HG02852 (cell line): Measurements from ENCODE around the gene PALMD.

Experiments
- ATAC-seq: cut with Tn5 transposase; IDR thresholded peaks from one replicate; pipeline ENCODE4 v1.9.1; 2021; ENCODE audit warnings: mild to moderate bottlenecking, moderate library complexity; ENCODE audit not compliant: unreplicated experiment

Gene PALMD

GRCh38 chr1:99634971-99635624, 10.8 kb upstream of the PALMD start:
- no peak for ATAC-seq

DNA sequence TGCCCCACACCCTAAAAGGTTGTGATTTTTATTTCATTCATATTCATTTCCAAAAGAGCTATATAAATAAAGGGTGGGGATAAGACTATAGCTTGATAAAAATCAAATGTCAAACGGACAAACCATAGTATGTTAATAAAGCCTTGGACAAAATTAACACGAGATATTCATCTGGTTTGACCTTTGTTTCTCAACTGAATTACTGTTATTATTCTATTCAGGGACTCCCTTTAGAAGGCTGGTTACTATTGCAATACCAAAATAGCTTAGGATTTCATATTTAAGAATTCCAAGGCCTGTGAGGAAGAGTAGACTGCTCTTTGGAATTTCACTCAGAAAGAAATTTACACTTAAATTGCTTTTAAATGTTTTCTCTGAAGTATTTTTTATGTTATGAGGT, 10.2 kb upstream of the PALMD start:
- ATAC-seq: no peak

- ATAC-seq: no peak
Observed at GRCh38 chr1:99636647-99637175, 9.2 kb upstream of the PALMD start.

- ATAC-seq: no peak
Observed at GRCh38 chr1:99638853-99639252, 7.1 kb upstream of the PALMD start.

GRCh38 chr1:99639408-99639807, 6.5 kb upstream of the PALMD start:
- ATAC-seq: no peak

GRCh38 chr1:99639945-99640344, 6.0 kb upstream of the PALMD start:
- no peak for ATAC-seq

DNA sequence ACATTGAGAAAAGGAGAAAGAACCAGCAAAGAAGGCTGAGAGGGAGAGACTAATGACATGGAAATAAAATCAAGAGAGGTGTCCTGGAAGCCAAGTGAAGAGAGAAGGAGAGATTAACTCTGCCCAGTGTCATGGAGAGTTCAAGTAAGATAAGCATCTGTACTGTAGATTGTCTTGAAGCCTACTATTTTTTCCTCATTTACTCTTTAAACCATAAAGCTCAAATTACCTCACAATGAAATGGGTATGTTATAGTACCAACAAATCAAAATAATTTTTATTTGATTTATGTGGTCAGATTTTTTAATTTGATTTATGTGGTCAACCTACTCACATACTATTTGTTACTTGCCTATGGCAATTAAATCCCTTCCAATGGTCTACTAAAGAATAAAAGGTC, 5.2 kb upstream of the PALMD start:
- ATAC-seq: no peak

DNA sequence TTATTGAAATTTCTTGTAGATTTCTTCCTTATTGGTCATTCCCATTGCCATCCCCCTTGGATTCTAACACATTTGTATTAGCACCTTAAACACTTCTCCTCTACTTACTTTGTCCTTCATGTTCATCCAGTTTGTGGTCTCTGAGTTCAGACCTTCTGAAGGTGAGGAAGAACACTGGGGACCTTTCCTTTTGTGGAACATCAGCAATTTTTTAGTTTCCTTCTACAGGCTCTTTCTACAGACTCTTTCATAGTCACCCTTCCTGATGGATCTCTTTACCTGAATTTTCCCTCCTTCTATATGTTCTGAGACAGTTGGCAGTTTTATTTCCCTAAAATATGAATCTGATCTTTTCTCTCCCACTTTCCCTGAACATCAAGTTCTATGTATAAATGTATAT, 4.4 kb upstream of the PALMD start:
- no peak for ATAC-seq

DNA sequence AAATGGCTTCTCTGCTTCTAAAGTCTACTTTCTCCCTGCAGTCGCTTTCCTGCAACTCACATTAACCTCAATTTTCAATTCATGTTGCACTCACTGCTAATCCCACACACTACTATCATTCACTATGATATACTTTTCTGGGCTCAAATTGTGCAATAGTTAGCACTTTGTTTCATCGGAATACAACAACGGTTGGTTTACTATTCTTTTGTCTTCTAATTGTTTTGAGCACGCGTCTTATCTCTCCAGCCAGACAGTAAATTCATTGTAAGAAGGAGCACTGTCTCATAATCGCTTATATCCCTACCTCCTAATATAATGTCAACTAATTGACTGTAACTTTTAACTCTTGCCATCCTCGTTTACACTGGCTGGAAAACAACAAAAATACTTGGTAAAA, 3.9 kb upstream of the PALMD start:
- ATAC-seq: no peak

- ATAC-seq: no peak
Observed at GRCh38 chr1:99643021-99643779, 2.7 kb upstream of the PALMD start.

DNA sequence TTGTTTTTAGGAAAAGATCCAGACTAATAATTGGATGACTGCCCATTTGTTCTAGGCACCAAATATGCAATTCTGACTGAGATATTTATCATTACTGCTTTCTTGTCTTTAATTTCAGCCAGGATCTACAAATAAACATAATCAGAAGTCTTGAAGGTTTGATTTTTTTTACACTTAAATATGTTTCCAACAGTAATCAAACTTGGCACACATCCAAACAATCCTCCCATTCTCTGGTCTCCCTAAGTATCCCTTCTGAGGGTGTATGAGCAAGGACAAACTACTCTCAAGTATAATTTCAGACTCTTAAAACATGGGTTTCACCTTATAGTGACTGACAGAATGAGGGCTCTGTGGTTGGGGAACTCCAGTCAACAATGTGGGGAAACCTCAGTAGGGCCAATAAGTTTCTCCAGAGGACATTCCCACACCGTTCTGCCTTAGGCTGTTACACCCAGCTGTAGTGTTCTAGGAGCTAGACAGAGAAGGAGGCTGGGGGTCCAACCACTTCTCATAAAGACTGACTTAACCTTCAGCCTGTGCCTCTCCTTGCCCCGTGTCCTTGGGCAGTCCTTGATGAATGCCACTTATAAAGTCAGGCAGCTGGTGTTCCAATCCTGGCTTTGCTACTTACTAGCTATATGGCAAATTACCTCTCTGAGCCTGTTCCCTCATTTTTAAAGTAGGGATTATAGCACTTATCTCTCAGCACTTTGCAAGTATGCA, 1.5 kb upstream of the PALMD start:
- peak; percentile 59 for ATAC-seq

GRCh38 chr1:99645203-99645602, 710 bp upstream of the PALMD start:
- ATAC-seq: no peak

GRCh38 chr1:99646868-99647267, 955 bp downstream of the PALMD start:
- ATAC-seq: no peak

DNA sequence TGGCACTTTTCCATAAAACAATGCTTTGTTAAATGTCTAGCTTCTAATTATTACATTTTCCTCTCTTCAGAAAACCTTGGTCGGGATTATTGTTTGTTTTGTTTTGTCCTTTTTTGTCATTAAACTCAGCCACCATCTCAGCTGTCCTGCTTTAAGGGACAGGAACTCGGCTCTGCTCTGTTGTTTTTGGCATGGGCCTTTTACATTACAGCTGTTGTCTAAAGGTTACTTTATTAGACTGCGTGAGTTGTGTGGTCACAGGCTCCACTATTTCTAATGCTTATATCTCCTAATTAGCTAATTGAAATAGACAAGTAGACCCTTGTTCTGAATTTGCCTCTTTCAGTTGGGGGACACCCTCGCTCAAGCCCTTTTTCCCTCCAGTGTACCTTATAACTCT, 1.6 kb downstream of the PALMD start:
- no peak for ATAC-seq

DNA sequence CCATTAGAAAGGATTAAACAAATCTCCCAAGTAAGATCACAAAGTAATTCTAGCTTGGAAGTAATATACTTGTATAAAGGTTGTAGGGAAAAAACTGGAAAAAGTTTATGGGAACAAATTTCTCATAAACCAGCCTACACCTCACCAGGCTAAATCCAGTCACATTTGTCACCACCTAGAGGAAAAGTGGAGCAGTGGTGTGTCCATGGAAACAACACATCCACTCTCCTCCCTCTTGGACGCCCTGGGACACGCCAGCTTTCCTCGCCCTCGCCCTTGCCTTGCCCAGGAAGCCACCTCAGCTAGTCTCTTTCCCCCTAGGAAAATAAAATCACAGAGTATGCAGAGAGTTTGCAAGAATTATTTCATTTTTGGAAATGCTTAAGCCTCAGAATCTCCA, 2.2 kb downstream of the PALMD start:
- ATAC-seq: no peak

- no peak for ATAC-seq
Observed at GRCh38 chr1:99650030-99650429, 4.1 kb downstream of the PALMD start.

- ATAC-seq: no peak
Observed at GRCh38 chr1:99650773-99651437, 5.0 kb downstream of the PALMD start.

GRCh38 chr1:99652881-99653281, 7.0 kb downstream of the PALMD start:
- no peak for ATAC-seq

DNA sequence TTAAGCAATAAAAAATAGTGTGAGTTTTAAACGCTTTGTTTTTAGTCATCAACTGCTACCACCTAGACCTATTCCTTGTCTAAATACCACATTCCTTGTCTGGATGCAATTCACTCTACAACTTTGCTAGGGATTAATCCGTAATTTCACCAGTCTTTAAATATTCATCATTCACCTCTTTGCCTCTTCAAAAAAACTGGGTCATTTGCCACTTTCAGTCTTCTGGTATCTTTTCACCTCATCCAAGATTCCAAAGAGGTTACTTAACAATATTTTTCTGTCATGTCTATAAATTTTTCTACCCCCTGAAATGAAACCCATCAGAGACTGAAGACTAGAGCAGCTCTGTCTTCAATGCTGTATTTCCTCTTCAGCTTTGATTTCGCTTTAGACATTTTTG, 9.5 kb downstream of the PALMD start:
- no peak for ATAC-seq

GRCh38 chr1:99656701-99657100, 10.8 kb downstream of the PALMD start:
- ATAC-seq: no peak
